IPS-NIHi7 (cell line): ENCODE data around the gene SPON1.
"Not testable (repeated sequence)": the region's sequence is repeated elsewhere in the genome, so short reads cannot be mapped to it uniquely, and the experiment has no call there.

Experiments used
- DNase-seq: peaks from one replicate; pipeline ENCODE4 v3.0.0; 2012; ENCODE audit warnings: mixed read lengths; ENCODE audit errors: extremely low spot score

Gene SPON1

GRCh38 chr11:14124886-14125285 lies 162.4 kb downstream of the SPON1 start:
- no peak for DNase-seq

- DNase-seq = no peak
These were observed 163.0 kb downstream of the SPON1 start for GRCh38 chr11:14125529-14125928.

GRCh38 chr11:14127679-14128078 lies 165.2 kb downstream of the SPON1 start:
- no peak for DNase-seq

- DNase-seq = no peak
These were observed 169.8 kb downstream of the SPON1 start for GRCh38 chr11:14132312-14132711.

GRCh38 chr11:14133381-14133780 lies 170.9 kb downstream of the SPON1 start:
- no peak for DNase-seq

GRCh38 chr11:14136561-14136960 lies 174.0 kb downstream of the SPON1 start:
- no peak for DNase-seq

- no peak for DNase-seq
These were observed 174.8 kb downstream of the SPON1 start for GRCh38 chr11:14137284-14137683.

- DNase-seq = no peak
These were observed 178.5 kb downstream of the SPON1 start for GRCh38 chr11:14140991-14141390.

GRCh38 chr11:14141676-14142075 lies 179.2 kb downstream of the SPON1 start:
- no peak for DNase-seq

- no peak for DNase-seq
These were observed 182.4 kb downstream of the SPON1 start for GRCh38 chr11:14144934-14145333.

GRCh38 chr11:14148653-14149273 lies 186.2 kb downstream of the SPON1 start:
- no peak for DNase-seq

- no peak for DNase-seq
These were observed 187.2 kb downstream of the SPON1 start for GRCh38 chr11:14149683-14150082.

- no peak for DNase-seq
These were observed 188.4 kb downstream of the SPON1 start for GRCh38 chr11:14150878-14151277.

GRCh38 chr11:14154103-14154502 lies 191.6 kb downstream of the SPON1 start:
- not testable (repeated sequence) for DNase-seq

- DNase-seq = no peak
These were observed 195.9 kb downstream of the SPON1 start for GRCh38 chr11:14158393-14158792.

GRCh38 chr11:14163576-14163975 lies 201.1 kb downstream of the SPON1 start:
- no peak for DNase-seq

- not testable (repeated sequence) for DNase-seq
These were observed 211.2 kb downstream of the SPON1 start for GRCh38 chr11:14173679-14174078.

GRCh38 chr11:14179116-14179820 lies 216.7 kb downstream of the SPON1 start:
- DNase-seq = no peak

- no peak for DNase-seq
These were observed 218.6 kb downstream of the SPON1 start for GRCh38 chr11:14181121-14181520.

- no peak for DNase-seq
These were observed 220.4 kb downstream of the SPON1 start for GRCh38 chr11:14182833-14183364.

- no peak for DNase-seq
These were observed 221.8 kb downstream of the SPON1 start for GRCh38 chr11:14184028-14184940.

GRCh38 chr11:14185461-14185860 lies 222.9 kb downstream of the SPON1 start:
- DNase-seq = no peak
